K562 (cell line): ENCODE measurements around the gene CDK14. TPM values are rescaled to one million over a fixed set of nuclear protein-coding genes. Genes with fewer than 3 reads are reported as not detected.

Experiments
- ATAC-seq: fragments of 200-7000 bp; cut with Tn5 transposase; 3 replicates; pipeline ENCODE4 v1.9.1; 2020; ENCODE audit warnings: moderate library complexity
- BruUV-seq: library from RNA; stranded (reverse); fragments of 400-500 nt; replicated peaks from 2 replicates; lab custom pipeline; 2021; lab: Mats Ljungman, UMichigan
- CTCF ChIA-PET: fragments of 300-600 bp; formaldehyde crosslinking; extraction: SDS; loops from one replicate; lab custom pipeline; 2021; ENCODE audit warnings: low intra/inter-chr PET ratio; lab: Yijun Ruan, JAX
- POLR2A ChIA-PET: fragments of 300-600, 350-650 bp; sonication (Branson Sonifier 250); formaldehyde crosslinking; extraction: SDS; loops from one replicate; lab custom pipeline; 2021; ENCODE audit warnings: antibody characterized with exemption, inconsistent platforms; lab: Yijun Ruan, JAX
- DNase-seq, 4 experiments: peaks; one replicate each; pipeline versions ENCODE4 v3.0.0 to v3.0.0-alpha.2; 2011 to 2018; ENCODE audit warnings: low spot score in 3 of 4, mixed read lengths in 3 of 4; ENCODE audit errors: extremely low read depth in 1 of 4
- FAIRE-seq: peaks from 2 replicates; lab custom pipeline; 2011; peaks lifted over from hg19 to GRCh38; lab: Jason Lieb, UNC
- H2AFZ ChIP-seq: 2 replicates; pipeline ENCODE4 v1.6.0; 2011; ENCODE audit warnings: low read depth, low read length, control low read depth, inconsistent platforms
- H3K27ac ChIP-seq: fragments of 200-600 bp; 3 replicates; pipeline ENCODE4 v1.8.0; 2011; ENCODE audit warnings: low read depth, mild to moderate bottlenecking, control low read depth, inconsistent platforms, low read length, moderate library complexity, mixed read lengths; ENCODE audit errors: extremely low read depth
- H3K27me3 ChIP-seq, 2 experiments: fragments of 300-600 bp in 1 of 2; 2 replicates in 1 of 2; 3 replicates in 1 of 2; pipeline versions ENCODE4 v1.6.0 to v1.8.0; 2011; ENCODE audit warnings: inconsistent platforms in 2 of 2, low read length in 2 of 2, mild to moderate bottlenecking in 1 of 2, mixed read lengths in 1 of 2, moderate library complexity in 1 of 2; ENCODE audit not compliant: control insufficient read depth in 2 of 2, insufficient read depth in 2 of 2
- H3K36me3 ChIP-seq: fragments of 300-600 bp; 3 replicates; pipeline ENCODE4 v1.8.0; 2011; ENCODE audit warnings: mild to moderate bottlenecking, low read length, inconsistent platforms; ENCODE audit not compliant: control insufficient read depth, insufficient read depth
- H3K4me1 ChIP-seq, 2 experiments: fragments of 200-600 bp in 1 of 2; replicated peaks in 1 of 2; 2 replicates in 1 of 2; 3 replicates in 1 of 2; pipeline versions ENCODE4 v1.5.1 to v1.8.0; 2011; ENCODE audit warnings: inconsistent platforms in 2 of 2, low read length in 2 of 2, mild to moderate bottlenecking in 1 of 2, mixed read lengths in 1 of 2, moderate library complexity in 1 of 2; ENCODE audit not compliant: control insufficient read depth in 2 of 2, insufficient read depth in 2 of 2
- H3K4me2 ChIP-seq: 2 replicates; pipeline ENCODE4 v1.6.1; 2011; ENCODE audit warnings: low read length, control low read depth, inconsistent platforms, mixed read lengths; ENCODE audit not compliant: insufficient read depth
- H3K4me3 ChIP-seq: fragments of 200-600 bp; sonication (generic), shearing (Covaris generic); 2 replicates; pipeline ENCODE4 v1.5.1; 2016; ENCODE audit warnings: control low read depth, inconsistent platforms
- H3K79me2 ChIP-seq: fragments of 200-600 bp; 3 replicates; pipeline ENCODE4 v1.8.0; 2011; ENCODE audit warnings: low read length, inconsistent platforms; ENCODE audit not compliant: control insufficient read depth, insufficient read depth
- H3K9ac ChIP-seq, 2 experiments: 2 replicates each; pipeline versions ENCODE4 v1.6.0 to v1.6.1; 2011; ENCODE audit warnings: low read depth in 2 of 2, low read length in 2 of 2, control low read depth in 1 of 2, inconsistent platforms in 1 of 2, mild to moderate bottlenecking in 1 of 2, mixed read lengths in 1 of 2; ENCODE audit not compliant: insufficient read depth in 1 of 2
- H3K9me1 ChIP-seq: one replicate; pipeline ENCODE4 v1.6.0; 2011; ENCODE audit warnings: inconsistent platforms, mild to moderate bottlenecking, low read length, moderate library complexity; ENCODE audit not compliant: control insufficient read depth, insufficient read depth
- H3K9me3 ChIP-seq: replicated peaks from 2 replicates; pipeline ENCODE4 v1.5.1; 2011; ENCODE audit warnings: low read depth, low read length, inconsistent platforms; ENCODE audit not compliant: control insufficient read depth, insufficient read depth
- H4K20me1 ChIP-seq: replicated peaks from 2 replicates; pipeline ENCODE4 v1.6.1; 2011; ENCODE audit warnings: low read length, inconsistent platforms, mixed read lengths; ENCODE audit not compliant: control insufficient read depth, insufficient read depth
- ELF1 ChIP-seq: fragments of 200-800 bp; sonication (Bioruptor generic); IDR thresholded peaks from 2 replicates; pipeline ENCODE4 v1.6.1; 2016; ENCODE audit warnings: missing genetic modification characterization, missing compliant biosample characterization
- MNT ChIP-seq, 2 experiments: fragments of 450-650 bp; conservative IDR thresholded peaks; 2 replicates each; pipeline ENCODE4 v1.6.1; 2017; ENCODE audit warnings: mild to moderate bottlenecking in 2 of 2, moderate library complexity in 2 of 2
- PHF21A ChIP-seq: fragments of 450-650 bp; IDR thresholded peaks from 2 replicates; pipeline ENCODE4 v1.6.1; 2017; ENCODE audit warnings: low read depth, borderline replicate concordance
- SRSF7 ChIP-seq: fragments of 200-400 bp; formaldehyde crosslinking; optimal IDR thresholded peaks from 2 replicates; pipeline ENCODE3; 2017; ENCODE audit warnings: mild to moderate bottlenecking, low read depth, low read length
- TAF7 ChIP-seq: fragments of 450-650 bp; IDR thresholded peaks from 2 replicates; pipeline ENCODE4 v1.6.1; 2016; ENCODE audit warnings: missing genetic modification characterization, missing compliant biosample characterization
- TCF7L2 ChIP-seq: fragments of 150-350 bp; IDR thresholded peaks from 2 replicates; pipeline ENCODE4 v1.6.1; 2016; ENCODE audit warnings: low read depth, mild to moderate bottlenecking, low read length, moderate library complexity
- ZC3H4 ChIP-seq: sonication (generic); formaldehyde crosslinking; IDR thresholded peaks from 2 replicates; pipeline ENCODE4 v1.9.0; 2021; ENCODE audit warnings: missing genetic modification reagents, borderline replicate concordance
- WGBS: fragments of 100-300 bp; shearing (Covaris generic); methylation state at CpG from one replicate; pipeline ENCODE4 v1.1.6; 2016; ENCODE audit warnings: low coverage, mixed read lengths; ENCODE audit not compliant: insufficient coverage; ENCODE audit errors: missing lambda C conversion rate; 5-methylcytosine and 5-hydroxymethylcytosine counted together
- in situ Hi-C: fragments of 300-500 bp; cut with MboI; formaldehyde crosslinking; loops from 4 replicates; pipeline ENCODE4 v1.15.0; 2018; ENCODE audit warnings: inconsistent platforms, mixed read lengths
- intact Hi-C: fragments of 100-400 bp; cut with micrococcal nuclease; formaldehyde crosslinking; loops from 2 replicates; pipeline ENCODE4 v1.14.2; 2022
- polyA plus RNA-seq, 8 experiments: library from polyadenylated mRNA; depleted of rRNA in 4 of 8; stranded (reverse) in 5 of 8; unstranded in 3 of 8; fragments of >200 nt; fragmentation: Nextera tagmentation in 2 of 8; fragmentation: Illumina TruSeq in 1 of 8; extraction: Ambion mirVana in 2 of 8; extraction: Trizol in 1 of 8; gene quantifications; 2 replicates each; pipeline versions ENCODE4 v1.2.1 to v1.2.3, GENCODE V29; 2011 to 2014; ENCODE audit warnings: inconsistent platforms in 1 of 8, missing spikeins in 1 of 8
- total RNA-seq, 7 experiments: library from RNA; depleted of rRNA in 6 of 7; stranded (reverse); fragments of >200 nt in 6 of 7; fragmentation: Illumina TruSeq in 2 of 7; extraction: Trizol in 2 of 7; gene quantifications; 2 replicates each; pipeline versions ENCODE4 v1.2.1 to v1.2.3, GENCODE V29; 2011 to 2021; ENCODE audit warnings: low replicate concordance in 1 of 7

The CDK14 gene
- total and polyA plus RNA-seq, 9 of the 15 experiments (the other 6 are each of a cell fraction or from before 2014, with no cell fraction given): 0.03 to 0.91 (median 0.16) TPM

- 0% methylated on average over 1 of the region's 1 CpG for WGBS
- Histone ChIP-seq H3K4me1 (no peaks in the 10 kb centered on the region), H3K4me3 (no peak overlapping the region), H3K27me3 (peaks cover 0 to 4% of the 10 kb centered on the region in 2 experiments; a peak in 2 of 5 replicates), H4K20me1 (no peaks in the 10 kb centered on the region), H2AFZ (no peak overlapping the region)
- in situ Hi-C loops: no loop called here
- TF ChIP-seq ELF1 (no peak), TAF7 (no peak), SRSF7 (no peak), ZC3H4 (CRISPR knock-in tag) (no peak), MNT (conservative IDR thresholded peaks at IDR 0.05) (no peak), TCF7L2 (no peak), PHF21A (no peak)
- TF ChIP-seq, all 486 proteins: peak for 0
- FAIRE-seq (no peak), ATAC-seq (no peak), DNase-seq (no peak)
- BruUV-seq: no TSS peak
- ChIA-PET CTCF (no interaction called here), POLR2A (no interaction called here)
- Histone ChIP-seq H3K36me3 (no peaks in the 10 kb centered on the region), H3K4me2 (no peak overlapping the region), H3K27ac (no peak overlapping the region), H3K79me2 (no peaks in the 10 kb centered on the region), H3K9me3 (no peaks in the 10 kb centered on the region), H3K9me1 (no peaks in the 10 kb centered on the region), H3K9ac (no peak overlapping the region)
- intact Hi-C loops: no loop called here
Measured at GRCh38 chr7:91180746-91181145, 584.6 kb downstream of the CDK14 start.
